Activated CD4-positive, CD25-positive, alpha-beta regulatory T cell (primary cell): ENCODE results near the gene EVC.
A peak's percentile ranks its signal among the peaks of the same experiment; 100 is the strongest.

Source experiments
- DNase-seq, 4 experiments: peaks; one replicate each; lab custom pipeline; 2025; lab: John Stamatoyannopoulos, UW

Gene EVC

GRCh38 chr4:5755161-5755560 is 44.2 kb downstream of the EVC start:
- DNase-seq = no peak

DNA sequence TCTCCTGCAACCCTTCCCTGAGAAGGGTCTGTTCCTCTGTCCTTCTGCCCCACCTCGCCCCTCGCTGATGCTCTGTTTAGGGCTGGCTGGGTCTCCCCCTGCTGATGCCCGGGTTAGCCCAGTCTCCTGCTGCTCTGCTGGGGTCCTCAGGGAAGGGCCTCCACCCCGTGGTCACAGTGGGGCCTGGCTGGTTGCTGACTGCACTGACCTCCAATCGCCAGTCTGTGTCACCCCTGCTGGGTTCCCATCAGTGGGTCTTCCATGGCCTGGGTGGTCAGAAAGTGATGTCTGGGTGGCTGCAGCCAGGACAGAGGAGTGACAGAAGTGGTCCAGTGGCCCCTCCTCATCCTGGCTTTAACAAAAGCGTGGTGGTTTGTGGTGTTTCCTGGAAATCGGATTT is 44.7 kb downstream of the EVC start:
- no peak for DNase-seq

DNA sequence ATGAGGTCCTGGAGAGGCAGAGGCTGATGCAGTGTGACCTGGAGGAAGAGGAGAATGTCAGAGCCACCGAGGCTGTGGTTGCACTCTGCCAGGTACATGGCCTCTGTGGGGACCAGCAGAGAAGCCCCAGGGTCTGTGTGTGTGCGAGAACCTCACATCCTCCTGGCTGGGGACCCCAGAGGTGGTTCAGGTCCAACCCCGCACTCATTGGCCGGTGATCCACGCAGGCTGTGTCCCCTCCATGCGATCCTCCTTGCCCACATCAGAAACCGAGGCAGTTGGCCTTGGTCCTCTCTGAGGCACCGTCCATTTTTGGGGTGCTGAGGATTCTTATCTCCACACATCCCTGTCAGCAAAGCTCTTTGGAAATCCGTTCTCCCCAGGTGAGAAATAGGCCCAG is 45.3 kb downstream of the EVC start:
- no peak for DNase-seq

- no peak for DNase-seq
Measured at GRCh38 chr4:5757091-5757490, 46.1 kb downstream of the EVC start.

GRCh38 chr4:5757536-5757935 is 46.5 kb downstream of the EVC start:
- no peak for DNase-seq

DNA sequence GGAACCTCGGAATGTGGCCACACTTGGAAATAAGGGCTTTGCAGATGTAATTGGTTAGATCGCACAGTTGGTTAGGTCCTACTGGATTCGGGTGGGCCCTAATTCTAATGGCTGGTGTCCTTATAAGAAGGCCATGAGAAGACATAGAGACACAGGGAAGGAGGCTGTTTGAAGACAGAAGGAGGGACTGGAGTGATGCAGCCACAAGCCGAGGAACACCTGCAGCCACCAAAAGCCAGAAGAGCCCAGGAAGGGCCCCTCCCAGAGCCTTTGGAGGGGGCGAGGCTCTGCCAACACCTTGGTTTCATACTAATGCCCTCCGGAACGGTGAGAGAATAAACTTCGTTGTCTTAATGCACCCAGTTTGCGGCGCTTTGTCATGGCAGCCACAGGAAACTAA is 47.0 kb downstream of the EVC start:
- DNase-seq = no peak

DNA sequence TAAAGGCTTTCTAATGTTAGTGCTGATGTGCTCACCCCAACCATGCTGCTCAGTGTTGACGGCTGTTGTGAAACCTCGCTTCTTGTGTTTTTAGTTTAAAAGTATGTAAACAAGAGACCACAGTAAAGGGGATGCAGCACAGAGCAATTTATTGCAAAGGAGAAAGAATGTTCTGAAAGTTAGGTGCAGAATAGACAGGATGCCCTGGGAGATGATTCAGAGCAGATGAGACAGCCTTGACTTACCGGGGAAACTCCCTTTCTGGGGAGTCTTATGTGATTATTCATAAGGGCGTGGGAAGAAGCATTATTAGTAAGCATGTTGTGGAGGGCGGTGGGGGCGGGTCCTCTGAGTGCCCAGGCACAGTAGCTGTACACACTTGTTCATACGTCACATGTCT is 47.7 kb downstream of the EVC start:
- DNase-seq = peak in 1 of 4 experiments; percentile 6

- no peak for DNase-seq
Measured at GRCh38 chr4:5759236-5760075, 48.5 kb downstream of the EVC start.

DNA sequence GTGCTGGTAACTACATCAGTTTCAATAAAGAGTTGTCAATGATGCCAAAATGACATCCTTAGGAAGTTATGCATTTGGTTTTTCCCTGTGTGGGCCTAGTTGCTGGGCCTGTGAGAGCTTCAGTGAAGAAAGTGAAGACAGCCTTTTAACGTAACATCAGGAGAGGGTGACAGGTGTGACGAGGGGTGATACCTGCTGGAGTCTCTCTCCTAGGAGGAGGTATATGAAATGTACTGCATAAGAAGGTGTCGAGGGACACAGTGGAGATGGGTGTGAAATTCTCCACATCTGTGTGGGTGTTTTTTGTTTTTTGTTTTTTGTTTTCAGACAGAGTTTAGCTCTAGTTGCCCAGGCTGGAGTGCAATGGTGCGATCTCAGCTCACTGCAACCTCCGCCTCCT is 49.2 kb downstream of the EVC start:
- no peak for DNase-seq

DNA sequence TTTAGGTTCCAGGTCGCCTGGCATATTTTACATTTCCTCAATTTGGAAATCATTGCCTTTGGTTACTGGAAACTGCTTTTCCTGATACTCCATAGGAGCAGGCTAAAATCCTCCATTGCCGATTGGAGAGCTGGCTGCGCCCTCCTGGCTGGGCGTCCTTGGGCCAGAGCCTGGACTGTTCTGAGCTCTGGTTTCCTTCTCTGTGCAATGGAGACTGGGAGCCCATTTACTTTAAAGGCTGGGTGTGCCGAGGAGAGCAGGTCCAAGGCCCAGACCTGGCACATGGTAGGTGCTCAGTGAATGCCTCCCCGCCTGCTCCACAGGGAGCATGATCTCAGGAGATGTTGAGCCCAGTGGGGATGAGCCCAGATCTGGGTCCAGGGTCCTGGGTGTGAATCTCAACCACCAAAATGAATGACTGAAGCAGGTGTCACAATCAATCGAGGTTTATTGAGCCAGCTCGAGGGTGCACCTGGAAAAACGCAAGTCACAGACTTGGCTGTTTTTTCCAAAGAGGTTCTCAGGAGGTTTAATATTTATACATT is 50.0 kb downstream of the EVC start:
- DNase-seq = no peak

DNA sequence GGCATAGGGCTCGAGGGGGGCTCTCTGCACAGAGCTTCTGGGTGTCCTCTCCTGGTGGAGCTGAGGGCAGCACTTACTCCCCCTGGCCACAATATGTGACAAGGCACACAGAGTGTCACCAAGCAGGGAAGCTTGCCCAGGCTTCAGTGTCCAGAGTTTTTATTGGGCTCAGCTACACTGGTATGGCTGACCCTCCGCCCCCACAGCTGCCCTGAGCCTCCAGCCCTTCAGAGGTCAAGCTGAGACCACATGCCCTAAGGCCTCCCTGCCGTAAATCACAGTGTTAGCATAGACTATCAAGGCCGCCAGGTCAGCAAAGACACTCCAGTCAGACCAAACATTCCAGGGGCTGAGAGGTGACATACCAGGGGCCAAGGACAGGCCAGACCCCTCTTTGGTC is 59.0 kb downstream of the EVC start:
- DNase-seq = no peak

GRCh38 chr4:5772528-5773270 is 61.7 kb downstream of the EVC start:
- no peak for DNase-seq

- DNase-seq = no peak
Measured at GRCh38 chr4:5773271-5773555, 62.2 kb downstream of the EVC start.

DNA sequence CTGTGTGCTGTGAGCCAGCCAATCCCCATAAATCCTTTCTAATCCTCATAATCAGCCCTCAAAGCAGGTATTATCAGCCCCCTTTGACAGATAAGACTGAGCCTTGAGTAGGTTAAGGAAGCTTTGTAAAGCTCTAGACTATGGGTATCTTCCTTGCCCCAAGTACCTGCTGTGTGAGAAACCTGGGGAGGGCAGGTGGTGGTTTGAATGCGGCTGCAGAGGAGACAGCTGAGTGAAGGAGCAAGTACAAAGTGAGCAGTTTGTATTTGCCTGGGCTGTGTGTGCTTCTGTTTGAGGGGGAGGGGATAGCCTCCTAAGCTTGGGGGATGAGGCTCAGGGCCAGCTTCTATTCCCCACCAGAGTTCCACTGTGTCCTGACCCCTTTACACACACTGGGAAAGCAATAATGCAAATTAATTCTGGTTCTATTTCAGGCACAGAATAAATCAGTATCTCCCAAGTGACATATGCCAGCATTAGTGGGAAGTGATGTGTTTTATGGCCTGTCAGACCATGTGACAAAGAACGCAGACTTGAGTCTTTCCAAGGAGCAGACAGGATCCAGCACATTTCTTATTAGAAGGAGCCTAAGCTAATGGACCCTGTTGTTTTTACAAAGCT is 63.5 kb downstream of the EVC start:
- no peak for DNase-seq

DNA sequence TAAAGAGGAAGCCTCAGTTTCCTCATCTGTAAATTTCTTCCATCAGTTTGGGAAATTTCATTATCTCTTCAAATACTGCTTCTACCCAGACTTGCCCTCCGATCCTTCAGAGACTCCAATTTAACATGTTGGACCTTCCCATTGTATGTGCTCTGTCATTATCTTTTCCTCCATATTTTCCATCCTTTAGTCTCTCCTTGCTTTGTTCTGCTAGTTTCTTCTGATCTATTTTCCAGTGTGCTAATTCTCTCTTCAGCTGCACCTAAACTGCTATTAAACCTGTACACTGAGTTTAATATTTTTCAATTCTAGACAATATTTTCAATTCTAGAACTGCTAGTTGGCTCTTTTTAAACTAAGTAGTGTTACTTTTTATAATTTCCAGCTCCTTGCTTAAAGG is 65.5 kb downstream of the EVC start:
- DNase-seq = no peak

- DNase-seq = no peak
Measured at GRCh38 chr4:5780831-5781480, 70.0 kb downstream of the EVC start.

- DNase-seq = no peak
Measured at GRCh38 chr4:5781691-5782090, 70.7 kb downstream of the EVC start.

DNA sequence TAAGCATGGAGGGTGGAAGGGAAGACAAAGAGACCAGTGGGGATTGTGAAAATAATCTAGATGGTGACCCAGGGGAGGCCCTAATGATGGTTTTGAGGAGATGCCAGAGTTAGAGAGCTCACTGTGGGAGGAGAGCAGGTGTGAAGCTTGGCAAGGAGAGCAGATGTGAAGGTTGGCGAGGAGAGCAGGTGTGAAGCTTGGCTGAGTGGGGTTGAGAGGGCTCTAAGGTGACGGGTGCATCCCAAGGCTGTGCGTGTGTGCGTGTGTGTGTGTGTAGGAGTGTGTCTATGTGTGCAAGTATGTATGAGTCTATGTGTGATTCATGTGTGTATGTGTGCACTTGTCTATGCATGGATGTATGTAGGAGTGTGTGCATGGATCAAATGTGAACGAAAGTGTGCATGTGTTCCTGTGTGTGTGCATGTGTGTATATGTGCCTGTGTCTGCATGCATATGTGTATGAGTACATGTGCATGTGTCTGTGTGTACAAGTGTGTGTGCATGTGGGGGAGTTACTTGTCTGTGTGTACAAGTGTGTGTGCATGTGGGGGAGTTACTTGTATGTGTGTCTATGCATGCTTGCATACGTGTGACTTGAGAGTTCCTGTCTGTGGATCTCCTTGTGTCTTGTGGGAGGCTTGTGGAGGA is 72.0 kb downstream of the EVC start:
- DNase-seq = no peak

GRCh38 chr4:5783486-5783885 is 72.5 kb downstream of the EVC start:
- DNase-seq = no peak

DNA sequence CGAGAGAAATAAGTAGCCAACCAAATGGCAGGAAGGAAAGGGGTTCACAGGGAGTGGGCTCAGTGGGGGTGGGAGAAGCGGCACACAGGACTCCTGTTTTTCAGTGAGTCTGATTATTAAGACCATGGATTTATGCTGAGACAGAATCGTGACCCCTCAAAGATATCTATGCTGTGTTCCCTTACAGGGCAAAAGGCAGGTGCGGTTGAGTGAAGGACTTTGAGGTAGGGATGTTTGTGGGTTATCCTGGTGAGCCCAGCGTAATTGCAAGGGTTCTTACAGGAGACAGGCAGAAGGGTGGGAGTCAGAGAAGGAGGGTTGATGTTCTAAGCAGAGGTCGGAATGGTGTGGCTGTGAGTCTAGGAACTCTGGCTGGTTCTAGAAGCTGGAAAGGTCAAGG is 73.0 kb downstream of the EVC start:
- DNase-seq = no peak

DNA sequence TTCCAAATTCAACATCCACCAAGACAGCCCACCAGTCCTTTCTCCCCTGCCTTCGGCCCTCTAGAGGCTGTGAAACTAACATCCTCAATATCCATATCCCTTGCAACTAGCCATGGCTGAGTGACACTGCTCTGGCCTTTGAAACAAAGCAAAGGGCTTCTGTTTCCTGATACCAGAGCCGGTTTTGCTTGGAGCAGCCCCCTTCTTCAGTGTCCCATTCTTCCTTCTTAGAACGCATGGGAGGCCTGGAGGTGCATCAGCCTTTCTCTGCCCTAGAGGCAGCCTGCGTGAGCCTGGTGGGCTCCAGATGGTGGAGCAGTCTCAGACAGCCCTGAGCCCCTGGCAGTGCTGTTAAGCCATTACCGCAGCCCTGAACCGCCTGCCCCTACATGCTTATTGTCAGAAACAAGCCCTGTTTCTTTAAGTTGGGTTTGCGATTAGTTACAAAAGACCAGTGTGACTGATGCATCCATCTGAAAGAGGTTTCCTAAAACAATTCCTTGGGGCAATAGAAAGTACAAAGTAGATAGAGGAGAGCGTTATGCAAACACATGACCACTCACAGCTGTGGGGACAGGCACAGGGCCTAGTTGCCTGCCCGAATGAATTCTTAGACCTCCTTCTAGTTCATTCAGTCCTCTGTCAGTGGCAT is 74.1 kb downstream of the EVC start:
- no peak for DNase-seq
